Testis (tissue), 2 donors: ENCODE results near the gene CRY1.

Source experiments
- CTCF ChIP-seq, 3 experiments: fragments of 450-650 bp in 2 of 3; fragments of 200-600 bp in 1 of 3; sonication (generic) in 1 of 3; IDR thresholded peaks; one replicate each; pipeline ENCODE4 v1.5.1; 2016 to 2019; ENCODE audit warnings: antibody characterized with exemption in 3 of 3, mild to moderate bottlenecking in 2 of 3, moderate library complexity in 1 of 3
- POLR2A ChIP-seq: fragments of 450-650 bp; IDR thresholded peaks from one replicate; pipeline ENCODE4 v1.6.1; 2017; ENCODE audit warnings: antibody characterized with exemption, mild to moderate bottlenecking, moderate library complexity

DNA sequence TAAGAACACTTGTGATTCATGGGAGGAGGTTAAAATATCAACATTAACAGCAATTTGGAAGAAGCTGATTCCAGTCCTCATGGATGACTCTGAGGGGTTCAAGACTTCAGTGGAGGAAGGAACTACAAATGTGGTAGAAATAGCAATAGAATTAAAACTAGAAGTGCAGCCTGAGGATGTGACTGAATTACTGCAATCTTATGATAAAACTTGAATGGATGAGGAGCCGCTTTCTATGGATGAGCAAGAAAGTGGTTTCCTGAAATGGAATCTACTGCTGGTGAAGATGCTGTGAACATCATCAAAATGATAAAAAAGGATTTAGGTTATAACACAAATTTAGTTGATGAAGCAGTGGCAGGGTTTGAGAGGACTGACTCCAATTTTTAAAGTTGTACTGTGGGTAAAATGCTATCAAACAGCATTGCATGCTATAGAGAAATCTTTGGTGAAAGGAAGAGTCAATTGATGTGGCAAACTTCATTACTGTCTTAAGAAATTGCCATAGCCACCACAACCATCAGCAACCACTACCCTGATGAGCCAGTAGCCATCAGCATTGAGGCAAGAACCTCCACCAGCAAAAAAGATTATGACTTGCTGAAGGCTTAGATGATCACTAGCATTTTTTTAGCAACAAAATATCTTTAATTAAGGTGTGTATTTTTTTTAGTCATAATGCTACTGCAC is 80.5 kb downstream of the CRY1 start:
- TF ChIP-seq POLR2A (no peak), CTCF (IDR thresholded peaks at IDR 0.05) (no peak)
